Midbrain (tissue), 1 donor: ENCODE results near the gene ZNF22.

Experiments
- DNase-seq: peaks from one replicate; lab custom pipeline; 2025; lab: John Stamatoyannopoulos, UW

The ZNF22 gene

DNA sequence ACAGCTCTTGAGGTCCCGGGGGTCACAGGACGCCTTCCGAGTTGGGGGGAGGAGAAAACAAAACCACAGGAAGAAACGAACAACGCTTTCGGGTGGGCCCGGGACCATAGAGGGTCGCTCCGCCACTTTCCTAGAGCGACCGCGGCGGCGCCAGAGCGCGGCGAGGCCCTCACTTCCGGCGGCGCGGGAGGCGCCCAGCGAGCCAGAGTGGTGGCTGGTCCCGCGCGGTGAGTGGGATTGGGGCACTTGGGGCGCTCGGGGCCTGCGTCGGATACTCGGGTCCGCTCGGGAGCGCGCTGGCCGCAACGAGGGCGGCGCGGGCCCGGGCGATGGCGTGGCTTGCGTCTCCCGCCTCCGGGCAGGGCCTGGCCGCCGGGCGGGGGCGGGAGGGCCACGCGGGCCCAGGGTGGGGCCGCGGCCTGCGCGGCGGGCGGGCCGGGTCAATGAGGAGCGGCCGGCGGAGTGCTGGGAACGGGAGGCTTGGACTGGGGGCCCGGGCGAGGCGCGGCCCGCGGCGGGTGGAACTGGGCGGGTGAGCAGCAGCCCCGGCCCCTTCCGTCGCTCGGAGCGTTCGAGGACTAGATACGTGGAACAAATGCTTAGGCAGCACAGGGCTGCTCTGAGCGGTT lies at the start of gene ZNF22:
TSS of gene ZNF22 (plus strand) at position 172 of the 629 bp plus-strand sequence. CDS start 2,446 bp downstream, outside the sequence.
- DNase-seq = peak; percentile 74

DNA sequence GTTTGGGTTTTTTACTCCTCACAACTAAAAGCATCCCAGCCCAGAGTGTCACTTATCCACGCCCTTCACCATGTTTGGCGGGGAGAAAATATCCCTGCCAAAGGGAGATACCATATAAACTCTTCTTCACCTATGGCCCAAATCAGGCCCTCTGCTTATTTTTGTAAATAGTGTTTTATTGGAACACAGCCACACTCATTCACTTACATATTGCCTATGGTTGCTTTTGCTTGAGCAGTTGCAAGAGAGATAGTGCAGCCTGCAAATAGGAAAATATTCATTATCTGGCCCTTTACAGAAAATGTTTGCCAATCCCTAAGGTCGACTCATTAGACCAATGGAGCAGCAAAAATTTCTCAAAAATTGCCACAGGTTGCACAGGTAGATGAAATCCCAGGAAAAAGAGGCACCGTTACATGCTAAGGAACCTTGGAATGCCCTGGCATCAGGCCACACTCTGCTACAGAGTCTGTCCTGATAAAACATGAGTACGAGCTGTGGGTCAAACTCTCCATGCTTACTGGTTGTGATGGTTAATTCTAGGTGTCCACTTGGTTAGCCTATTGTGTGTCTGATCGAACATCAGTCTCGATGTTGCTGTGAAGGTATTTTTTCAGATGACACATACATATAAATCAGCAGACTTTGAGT lies 49.0 kb upstream of the ZNF22 start:
- no peak for DNase-seq

DNA sequence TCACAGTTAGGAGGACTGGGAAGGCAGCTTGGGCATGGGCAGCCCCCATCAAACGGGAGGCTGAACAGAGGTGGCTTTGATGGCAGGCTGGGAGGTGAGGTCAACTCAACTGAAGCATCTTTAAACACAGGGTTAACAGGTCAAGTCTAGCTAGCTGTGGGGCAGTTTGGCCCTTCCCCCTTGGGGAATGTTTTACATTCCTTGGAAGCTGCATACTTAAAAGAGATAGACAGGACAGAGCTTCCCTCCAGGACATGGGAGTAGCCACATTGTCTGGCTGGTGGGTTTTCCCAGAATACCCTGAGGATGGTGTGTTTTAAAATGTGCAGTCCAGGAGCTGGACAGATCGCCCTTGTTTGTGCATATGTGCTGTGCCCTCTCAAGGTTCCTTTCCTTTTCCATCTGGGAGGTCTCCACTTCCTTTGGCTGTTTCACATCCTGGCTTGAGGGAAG lies 47.9 kb upstream of the ZNF22 start:
- DNase-seq = no peak

DNA sequence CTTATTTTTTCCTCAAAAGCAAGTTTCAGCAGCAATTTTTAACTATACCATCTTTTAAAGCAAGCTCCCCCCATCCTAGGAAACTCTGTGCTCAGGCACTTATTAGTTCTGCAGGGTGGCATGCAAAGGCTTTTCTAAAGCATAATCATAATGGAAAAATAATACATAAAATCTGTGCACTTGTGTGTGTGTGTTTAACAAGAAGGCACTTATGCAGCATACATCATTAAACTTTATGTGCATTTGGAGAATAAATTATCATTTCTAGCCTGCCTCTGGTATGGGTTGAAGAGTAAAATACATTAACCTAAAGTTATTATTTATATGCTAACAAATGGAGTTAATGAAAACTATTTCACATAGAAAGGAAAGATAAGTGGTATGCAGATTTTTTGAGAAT lies 46.7 kb upstream of the ZNF22 start:
- no peak for DNase-seq

DNA sequence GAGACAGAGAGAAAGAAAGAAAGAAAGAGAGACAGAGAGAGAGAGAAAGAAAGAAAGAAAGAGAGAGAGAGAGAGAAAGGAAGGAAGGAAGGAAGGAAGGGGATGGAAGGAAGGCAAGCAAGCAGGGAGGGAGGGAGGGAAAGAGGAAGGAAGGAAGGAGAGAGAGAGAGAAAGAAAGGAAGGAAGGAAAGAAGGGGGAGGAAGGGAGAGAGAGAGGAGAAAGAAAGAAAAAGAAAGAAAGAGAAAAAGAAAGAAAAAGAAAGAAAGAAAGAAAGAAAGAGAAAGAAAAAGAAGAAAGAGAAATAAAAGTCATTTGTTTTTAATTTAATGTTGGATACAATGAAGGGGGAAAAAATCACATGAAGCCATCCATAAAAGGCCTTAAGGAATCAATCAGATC lies 45.8 kb upstream of the ZNF22 start:
- DNase-seq = no peak

DNA sequence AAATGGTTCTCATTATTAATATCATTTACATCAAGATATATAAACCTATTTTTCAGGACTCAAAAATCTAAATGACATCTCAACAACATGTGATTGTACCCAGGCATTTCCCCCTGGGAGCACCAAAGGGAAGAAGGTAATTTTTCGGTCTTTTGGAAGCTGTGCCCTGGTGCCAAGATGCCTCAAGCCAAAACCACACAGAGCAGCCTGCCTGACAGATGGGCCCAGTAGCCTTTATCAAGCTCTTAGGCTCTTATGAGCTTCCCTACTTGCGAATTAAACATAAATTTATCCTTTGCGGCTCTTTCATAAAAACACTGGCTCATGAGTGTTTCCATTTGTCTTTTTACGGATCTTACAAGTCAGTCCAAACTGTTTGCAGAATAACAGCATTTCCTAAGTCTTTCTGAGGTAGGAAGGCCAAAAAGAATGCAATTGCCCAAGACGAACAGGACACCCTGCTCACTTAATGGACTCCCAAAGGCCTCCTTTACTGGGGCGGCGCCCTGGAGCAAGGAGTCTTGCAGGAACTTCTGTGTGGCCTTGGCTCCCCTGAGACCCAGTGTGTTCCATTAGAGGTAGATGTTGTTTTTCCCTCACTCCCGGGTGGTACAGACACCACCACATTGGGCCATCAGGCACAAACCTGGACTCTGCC lies 45.2 kb upstream of the ZNF22 start:
- no peak for DNase-seq

DNA sequence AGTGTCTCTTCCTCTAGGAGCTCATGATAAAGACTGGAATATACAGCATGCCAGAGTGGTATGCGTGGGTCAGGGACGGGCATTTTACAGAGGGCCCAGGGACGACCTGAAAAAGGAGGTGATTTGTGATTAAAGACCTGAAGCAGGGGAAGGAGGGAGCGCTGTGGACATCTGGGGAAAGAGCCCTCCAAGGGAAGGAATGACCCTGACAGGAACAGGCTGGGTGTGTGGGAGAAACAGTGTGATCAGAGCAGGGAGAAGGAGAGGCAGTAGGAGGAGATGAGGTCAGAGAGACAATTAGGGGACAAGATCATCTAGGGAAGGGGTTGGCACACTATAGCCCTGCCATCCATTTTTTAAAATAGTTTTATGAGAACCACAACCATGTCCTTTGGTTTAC lies 44.5 kb upstream of the ZNF22 start:
- no peak for DNase-seq

DNA sequence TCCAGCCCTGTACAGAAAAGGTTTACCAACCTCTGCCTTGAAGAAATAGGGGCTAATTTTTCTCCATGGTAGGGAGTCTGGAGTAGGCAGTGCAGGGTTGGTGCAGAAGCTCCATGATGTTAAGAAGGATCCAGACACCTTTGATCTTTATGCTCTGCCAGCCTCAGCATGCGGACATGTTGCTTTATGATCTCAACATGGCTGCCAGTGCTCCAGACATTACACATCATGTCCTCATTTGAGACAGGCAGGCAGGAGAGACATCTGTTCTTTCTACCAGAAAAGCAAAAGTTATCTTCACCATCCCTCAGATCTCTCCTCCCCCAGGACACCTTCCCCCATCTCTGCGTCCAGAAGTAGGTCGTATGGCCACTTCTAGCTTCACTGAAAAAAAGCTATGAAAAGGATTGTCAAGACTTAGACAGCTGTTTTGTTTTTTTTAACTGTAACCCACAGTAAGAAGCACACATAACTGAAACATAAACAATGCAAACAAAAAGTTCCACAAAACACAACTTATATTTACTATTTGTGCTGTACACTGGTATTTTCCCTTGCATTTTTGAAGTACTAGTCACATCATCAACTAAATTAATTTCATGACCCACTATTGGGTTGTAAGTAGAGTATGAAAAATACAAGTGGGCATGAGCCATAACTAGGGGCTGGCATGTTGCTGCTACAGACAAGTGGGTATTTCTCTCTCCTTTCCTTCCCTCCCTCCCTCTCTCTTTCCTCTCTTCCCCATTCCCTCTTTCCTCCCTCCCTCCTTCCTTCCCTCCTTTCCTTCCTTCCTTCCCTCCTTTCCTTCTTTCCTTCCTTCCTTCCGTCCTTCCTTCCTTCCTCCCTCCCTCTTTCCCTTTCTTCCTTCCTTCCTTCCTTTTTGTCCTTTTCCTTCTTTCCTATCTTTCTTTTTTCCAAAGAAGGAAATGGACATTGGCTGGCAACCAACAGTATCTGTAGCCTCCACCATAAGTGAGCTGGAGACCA lies 43.7 kb upstream of the ZNF22 start:
- DNase-seq = no peak

DNA sequence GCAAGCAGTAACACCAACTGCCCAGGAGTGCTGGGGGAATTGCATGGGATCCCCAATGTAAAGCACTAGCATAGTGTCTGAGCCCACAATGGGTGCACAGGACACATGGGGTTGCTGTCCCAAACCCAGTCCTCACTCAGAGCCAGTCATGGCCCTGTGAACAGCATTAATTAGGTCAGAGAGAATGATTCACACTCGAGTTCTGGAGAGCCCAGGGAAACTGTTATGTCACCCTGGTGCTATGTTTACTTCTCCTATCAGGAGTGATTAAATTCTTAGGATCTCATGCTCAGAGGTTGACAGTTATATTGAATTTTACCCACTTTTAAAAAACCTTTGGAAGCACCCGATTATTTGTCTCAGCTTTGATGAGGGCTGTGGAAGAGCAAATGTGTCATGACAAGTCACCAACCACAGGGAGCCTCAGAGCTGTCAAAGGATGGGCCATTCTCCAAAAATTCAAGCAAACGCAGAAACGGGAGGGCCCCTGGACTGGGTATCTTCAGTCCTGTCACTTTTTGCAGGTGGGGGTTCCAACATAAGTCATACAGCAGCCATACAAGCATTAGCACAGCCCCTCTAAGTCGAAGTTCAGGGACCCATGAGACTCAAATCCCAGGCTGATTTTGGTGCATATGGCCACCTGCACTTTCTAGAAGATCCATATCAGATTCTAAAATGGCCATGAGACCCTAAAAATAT lies 42.4 kb upstream of the ZNF22 start:
- no peak for DNase-seq

DNA sequence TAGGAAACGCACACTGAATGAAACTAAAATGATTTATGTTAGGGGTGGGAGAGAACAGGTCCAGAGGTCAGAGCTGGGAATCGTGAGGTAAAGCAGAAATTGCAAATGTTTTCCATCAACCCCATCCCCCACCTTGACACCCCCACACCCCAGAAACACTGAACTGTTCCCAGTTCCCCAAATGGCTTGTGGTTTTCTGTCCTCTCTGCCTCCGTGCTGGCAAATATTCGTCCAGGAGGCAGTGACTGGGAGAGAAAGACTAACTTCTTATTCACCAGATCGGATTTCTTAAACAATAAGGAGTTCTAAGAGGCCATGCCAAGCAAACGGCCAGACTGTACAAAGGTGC lies 41.9 kb upstream of the ZNF22 start:
- no peak for DNase-seq

DNA sequence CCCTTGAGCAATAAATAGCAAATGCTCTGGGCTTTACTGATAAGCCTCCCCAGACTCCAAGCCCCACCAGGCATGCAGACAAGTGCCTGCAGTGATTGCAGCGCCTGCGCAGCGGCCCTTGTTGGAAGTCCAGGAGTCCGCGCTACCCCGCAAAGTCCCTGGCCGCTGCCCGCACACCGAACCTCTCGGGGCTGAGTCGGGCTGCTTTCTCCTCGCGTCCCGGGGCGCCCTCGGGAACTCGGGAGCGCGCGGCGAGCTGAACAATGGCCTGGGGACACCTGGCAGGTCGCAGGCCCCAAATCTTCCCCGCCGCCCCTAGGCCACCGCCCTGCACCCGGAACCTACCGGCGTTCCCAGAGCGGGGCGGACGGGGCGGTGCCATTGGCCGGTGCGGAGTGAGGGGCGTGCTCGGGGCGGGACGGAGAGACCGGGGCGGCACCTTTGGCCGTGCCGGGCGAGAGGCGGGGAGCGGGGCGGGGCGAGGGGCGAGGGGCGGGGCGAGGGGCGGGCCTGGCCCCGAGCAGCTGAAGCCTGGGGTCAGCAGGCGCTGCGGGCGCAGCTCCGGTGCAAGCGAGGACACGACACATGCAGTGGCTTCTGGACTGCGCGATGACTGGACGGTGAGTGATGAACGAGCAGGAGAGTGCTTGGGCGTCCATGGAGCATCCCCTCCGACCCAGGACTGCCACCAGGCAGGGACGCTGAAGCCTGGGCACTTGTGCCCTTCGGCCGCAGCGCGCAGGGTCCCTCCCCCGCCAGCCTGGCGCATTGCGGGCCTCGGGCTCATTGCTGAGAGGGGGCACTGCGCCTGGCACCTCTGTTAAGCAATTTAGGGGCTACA lies 41.3 kb upstream of the ZNF22 start, which contains the start of gene RASSF4:
TSS of gene RASSF4 (plus strand) at position 556 of the 841 bp plus-strand sequence. CDS start 10,401 bp downstream, outside the sequence.
- DNase-seq = peak; percentile 92

DNA sequence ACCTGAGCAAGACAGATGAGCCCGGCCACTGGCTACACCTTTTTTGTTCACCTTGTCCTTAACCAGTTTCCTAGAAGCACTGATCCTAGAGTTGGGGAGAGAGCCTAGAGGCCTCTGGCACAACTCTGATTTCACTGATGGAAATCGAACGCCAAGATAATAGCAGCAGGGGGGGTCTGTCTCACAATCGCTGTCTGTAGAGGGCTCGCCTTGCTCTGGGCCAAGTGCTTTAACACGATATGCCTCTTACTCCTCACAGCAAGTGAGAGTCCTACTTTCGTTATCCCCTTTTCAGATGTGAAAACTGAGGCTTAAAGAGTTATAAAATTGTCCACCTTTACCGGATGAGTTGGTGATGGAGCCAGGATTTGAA lies 40.6 kb upstream of the ZNF22 start:
- peak; percentile 60 for DNase-seq

DNA sequence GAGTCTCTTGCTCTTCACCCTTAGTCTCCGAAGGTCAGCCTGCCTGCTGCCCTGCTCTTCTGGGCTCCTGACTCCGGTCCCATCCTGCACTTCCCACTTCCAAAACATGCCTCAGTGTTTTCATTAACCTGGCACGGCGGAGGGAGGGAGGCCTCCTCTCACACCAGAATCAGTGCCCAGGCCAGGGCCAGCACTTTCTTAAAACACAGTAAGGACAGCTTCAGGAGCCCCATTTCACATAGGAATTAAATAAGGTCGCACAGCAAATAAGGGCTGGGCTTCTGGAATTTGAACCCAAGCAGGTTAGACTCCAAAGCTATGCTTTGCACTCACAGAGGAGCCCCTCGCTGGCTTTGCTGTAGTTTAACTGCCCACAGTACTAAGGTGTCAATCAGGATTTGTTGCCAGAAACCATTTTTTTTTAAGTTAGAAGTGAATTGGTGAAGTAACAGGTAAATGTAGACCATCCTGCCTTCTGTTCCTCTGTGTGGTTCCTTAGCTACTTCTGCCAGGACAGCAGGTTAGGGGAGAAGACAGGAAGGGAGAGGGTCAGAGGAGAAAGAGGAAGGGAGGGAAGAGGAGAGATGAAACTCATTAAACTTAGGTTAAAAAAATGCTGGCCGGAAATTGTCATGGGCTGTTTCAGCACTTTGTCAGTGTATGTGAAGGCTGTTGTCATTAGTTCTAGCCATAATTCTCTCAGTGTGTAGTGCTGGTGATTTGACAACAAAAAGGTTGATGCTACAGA lies 40.1 kb upstream of the ZNF22 start:
- no peak for DNase-seq

DNA sequence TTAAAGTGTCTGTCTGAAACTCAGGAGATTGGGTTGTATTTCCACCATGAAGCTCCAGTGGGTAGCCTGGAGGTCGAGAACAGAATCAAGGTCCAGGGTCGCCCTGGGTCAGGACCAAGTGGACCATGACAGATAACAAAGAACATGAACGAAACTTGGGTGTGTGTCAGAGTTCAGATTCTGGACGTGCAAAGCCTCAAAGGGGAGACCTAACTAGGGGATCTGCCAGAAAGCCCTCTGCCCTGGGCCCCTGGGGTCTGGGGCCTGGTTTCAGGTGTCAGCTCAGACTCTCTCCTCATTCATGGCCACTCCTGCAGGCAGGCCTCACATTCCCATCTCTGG lies 39.5 kb upstream of the ZNF22 start:
- DNase-seq = no peak

DNA sequence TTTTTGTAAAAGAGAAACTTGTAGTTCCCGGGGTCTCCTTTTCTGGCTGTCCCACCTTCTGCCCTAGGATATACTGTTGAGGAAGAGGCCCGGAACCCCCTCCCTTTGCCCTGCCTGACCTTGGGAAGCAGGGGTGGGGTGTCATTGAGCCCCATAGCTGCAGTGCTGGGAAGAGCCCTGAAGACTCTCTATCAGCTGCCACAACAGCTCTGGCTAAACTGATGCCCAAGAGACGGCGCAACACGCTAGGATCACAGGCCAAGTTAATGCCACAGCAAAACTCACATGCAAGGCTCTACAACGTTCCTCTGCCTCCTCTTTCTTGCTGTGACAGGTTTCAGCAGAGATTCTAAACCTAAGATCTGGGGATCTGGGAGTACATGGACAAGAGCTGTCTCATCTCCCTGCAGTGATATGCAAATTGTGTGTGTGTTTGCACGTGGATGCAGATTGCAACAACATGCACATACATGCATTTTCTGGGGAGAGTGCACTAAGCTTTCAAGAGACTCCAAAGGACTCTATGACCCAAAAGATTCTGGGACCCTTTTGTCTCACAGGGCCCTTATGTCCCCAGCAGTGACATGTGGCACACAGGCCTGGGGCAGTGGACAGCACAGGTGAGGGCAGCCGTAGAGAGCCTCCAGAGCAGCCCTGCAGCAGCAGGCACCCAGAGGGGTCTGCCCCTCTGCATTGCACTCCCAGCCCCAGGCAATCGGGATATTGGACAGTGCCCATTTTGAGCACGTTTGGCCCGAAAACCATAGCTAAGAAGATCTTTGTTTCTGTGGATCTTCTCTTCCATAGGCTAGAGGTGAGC lies 38.6 kb upstream of the ZNF22 start:
- no peak for DNase-seq

DNA sequence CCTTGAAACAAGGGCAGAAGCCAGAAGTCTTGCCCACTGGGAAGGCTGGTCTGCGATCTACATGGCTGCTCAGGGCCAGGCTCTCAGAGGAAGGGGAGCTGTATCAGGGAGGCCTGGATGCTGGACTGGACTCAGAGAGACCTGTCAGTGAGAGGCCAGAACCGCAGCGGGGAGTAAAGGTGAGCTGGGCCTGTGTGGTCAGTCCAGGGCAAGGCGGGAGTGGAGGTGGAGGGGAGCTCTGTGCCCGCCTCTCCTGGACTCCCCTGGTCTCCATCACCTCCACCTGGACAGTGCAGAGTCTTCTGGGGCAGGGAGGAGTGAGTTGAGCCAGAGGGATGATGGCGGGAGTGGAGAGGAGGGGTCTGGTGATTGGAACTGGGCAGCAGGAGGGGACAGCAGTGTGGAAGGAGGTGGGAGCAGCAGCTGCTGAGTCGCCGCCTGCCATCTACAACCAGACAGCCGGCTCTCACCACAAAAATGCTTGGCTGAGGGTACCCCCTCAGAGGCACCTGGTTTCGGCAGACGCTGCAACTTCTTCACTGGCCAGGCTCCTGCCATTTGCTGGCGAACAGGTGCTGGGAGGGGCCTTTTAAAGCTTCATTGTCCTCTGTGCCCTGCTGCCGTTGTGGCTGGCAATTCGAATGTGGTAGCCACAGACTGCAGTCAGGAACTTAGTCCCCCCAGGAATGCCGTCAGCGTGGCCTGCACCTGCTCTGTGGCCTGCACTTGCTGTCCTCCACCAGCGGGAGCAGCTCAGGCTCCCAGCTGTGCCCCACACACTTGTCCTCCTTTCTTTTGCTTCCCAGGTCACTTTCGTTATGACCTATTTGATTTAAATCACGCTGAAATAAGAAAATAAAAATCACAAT lies 37.6 kb upstream of the ZNF22 start:
- DNase-seq = no peak

DNA sequence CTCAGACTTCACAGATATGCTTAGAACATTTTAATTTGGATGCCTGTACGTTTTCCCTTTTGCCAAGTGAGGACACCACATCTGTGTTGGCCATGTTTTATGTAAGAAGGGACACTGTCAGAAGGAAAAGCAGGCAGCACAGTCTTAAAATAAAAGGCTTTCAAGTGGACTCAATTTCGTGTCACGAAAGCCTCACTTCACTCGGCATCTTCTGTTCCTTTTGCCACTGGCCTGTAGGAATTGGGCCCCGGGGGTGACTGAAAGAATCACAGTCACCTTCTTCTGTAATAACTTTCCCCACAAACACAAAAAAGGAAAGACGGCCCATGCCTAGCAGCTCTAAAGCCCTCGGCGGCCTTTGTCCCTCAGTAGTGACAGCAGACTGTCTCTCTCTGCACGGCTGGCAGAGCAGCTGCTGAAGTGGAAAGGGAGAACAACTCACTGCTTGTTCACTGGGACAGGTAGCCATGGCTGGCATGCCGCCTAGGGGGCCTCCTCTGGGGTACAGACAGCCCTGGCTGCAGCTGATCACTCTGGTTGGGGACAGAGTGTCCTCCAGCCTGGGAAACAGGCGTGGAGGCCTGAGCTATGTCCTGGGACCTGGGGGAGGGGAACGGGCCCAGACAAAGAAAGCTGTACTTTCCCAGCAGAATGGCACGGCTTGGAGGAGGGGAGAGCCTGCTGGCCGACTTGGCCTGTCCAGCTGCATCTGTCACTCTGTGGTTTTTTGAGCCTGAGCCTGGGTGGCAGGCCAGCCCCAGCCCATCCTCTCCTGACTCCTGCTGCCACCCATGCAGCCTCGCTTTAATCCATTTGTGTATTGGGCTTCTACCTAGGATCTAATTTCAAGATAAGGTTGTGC lies 36.7 kb upstream of the ZNF22 start:
- peak; percentile 97 for DNase-seq
